HCT116 (cell line): ENCODE measurements around the gene ZNF683. TPM values are rescaled to one million over a fixed set of nuclear protein-coding genes. Genes with fewer than 3 reads are reported as not detected.

Experiments
- ATAC-seq: fragments of 200-7000 bp; cut with Tn5 transposase; 2 replicates; pipeline ENCODE4 v1.9.1; 2020; ENCODE audit warnings: mild to moderate bottlenecking, moderate library complexity
- BruUV-seq: library from RNA; stranded (reverse); fragments of 400-500 nt; replicated peaks from 2 replicates; lab custom pipeline; 2021; lab: Mats Ljungman, UMichigan
- CTCF ChIA-PET: fragments of 300-600 bp; sonication (Branson Sonifier 250); formaldehyde crosslinking; loops from one replicate; lab custom pipeline; 2021; ENCODE audit warnings: antibody characterized with exemption; lab: Charles Lee
- POLR2A ChIA-PET: fragments of 300-600, 350-600 bp; sonication (Branson Sonifier 250); formaldehyde crosslinking; loops from one replicate; lab custom pipeline; 2021; ENCODE audit warnings: antibody characterized with exemption; lab: Charles Lee
- RAD21 ChIA-PET, 2 experiments: fragments of 300-600 bp; sonication (Branson Sonifier 250); formaldehyde crosslinking; loops; one replicate each; lab custom pipeline; 2023; ENCODE audit warnings: low total read pairs in 2 of 2; ENCODE audit not compliant: uncharacterized antibody in 2 of 2, unreplicated experiment in 2 of 2, low non-redundant PET in 1 of 2; lab: Charles Lee
- DNase-seq: peaks from one replicate; pipeline ENCODE4 v3.0.0-alpha.2; 2010; ENCODE audit warnings: low read depth, low spot score
- H2AFZ ChIP-seq: fragments of 200-600 bp; shearing (Covaris generic), sonication (generic); 2 replicates; pipeline ENCODE4 v1.6.1; 2017; ENCODE audit warnings: low read depth, mixed run types, mixed read lengths, antibody characterized with exemption, low read length; ENCODE audit not compliant: poor library complexity, severe bottlenecking
- H3K27ac ChIP-seq: 2 replicates; pipeline ENCODE4 v1.5.1; 2012; ENCODE audit warnings: low read depth, low read length
- H3K27me3 ChIP-seq: fragments of 200-600 bp; sonication (generic); 2 replicates; pipeline ENCODE4 v1.6.1; 2016; ENCODE audit warnings: mixed run types, low read length, mixed read lengths; ENCODE audit not compliant: insufficient read depth
- H3K36me3 ChIP-seq, 2 experiments: fragments of 200-500 bp in 1 of 2; fragments of 200-600 bp in 1 of 2; sonication (Bioruptor generic) in 1 of 2; sonication (generic) in 1 of 2; 2 replicates each; pipeline versions ENCODE4 v1.5.1 to v1.6.1; 2014 to 2016; ENCODE audit warnings: low read length in 2 of 2, inconsistent platforms in 1 of 2, mixed read lengths in 1 of 2, mixed run types in 1 of 2; ENCODE audit not compliant: insufficient read depth in 2 of 2, control insufficient read depth in 1 of 2
- H3K4me1 ChIP-seq, 2 experiments: fragments of 200-600 bp in 1 of 2; sonication (generic) in 1 of 2; 2 replicates each; pipeline versions ENCODE4 v1.5.1 to v1.6.1; 2012 to 2017; ENCODE audit warnings: low read length in 2 of 2, inconsistent platforms in 1 of 2, mild to moderate bottlenecking in 1 of 2, mixed read lengths in 1 of 2, mixed run types in 1 of 2, moderate library complexity in 1 of 2; ENCODE audit not compliant: insufficient read depth in 2 of 2, control insufficient read depth in 1 of 2
- H3K4me2 ChIP-seq: fragments of 200-600 bp; sonication (generic); 2 replicates; pipeline ENCODE4 v1.6.1; 2017; ENCODE audit warnings: mixed run types, low read length, mixed read lengths
- H3K4me3 ChIP-seq, 2 experiments: fragments of 200-600 bp in 1 of 2; sonication (generic) in 1 of 2; replicated peaks in 1 of 2; 2 replicates each; pipeline ENCODE4 v1.5.1; 2011 to 2016; ENCODE audit warnings: low read length in 2 of 2, control low read depth in 1 of 2, low read depth in 1 of 2, mild to moderate bottlenecking in 1 of 2, mixed read lengths in 1 of 2, mixed run types in 1 of 2
- H3K79me2 ChIP-seq: fragments of 200-600 bp; sonication (generic); 2 replicates; pipeline ENCODE4 v1.6.1; 2017; ENCODE audit warnings: mild to moderate bottlenecking, mixed run types, low read length, moderate library complexity, mixed read lengths; ENCODE audit not compliant: insufficient read depth
- H3K9ac ChIP-seq: fragments of 200-600 bp; sonication (generic); 2 replicates; pipeline ENCODE4 v1.6.1; 2016; ENCODE audit warnings: low read length, mixed read lengths
- H3K9me2 ChIP-seq: fragments of 200-600 bp; sonication (generic), shearing (Covaris generic); 2 replicates; pipeline ENCODE4 v1.6.1; 2017; ENCODE audit warnings: mixed run types, mild to moderate bottlenecking, moderate library complexity; ENCODE audit not compliant: insufficient read depth
- H3K9me3 ChIP-seq, 2 experiments: fragments of 200-500 bp in 1 of 2; fragments of 200-600 bp in 1 of 2; sonication (Bioruptor generic) in 1 of 2; sonication (generic) in 1 of 2; 2 replicates each; pipeline ENCODE4 v1.6.1; 2014 to 2017; ENCODE audit warnings: low read length in 2 of 2, mixed read lengths in 2 of 2, inconsistent platforms in 1 of 2, low read depth in 1 of 2, mild to moderate bottlenecking in 1 of 2, mixed run types in 1 of 2, moderate library complexity in 1 of 2; ENCODE audit not compliant: control insufficient read depth in 1 of 2, insufficient read depth in 1 of 2
- H4K20me1 ChIP-seq: fragments of 200-600 bp; sonication (generic), shearing (Covaris generic); 2 replicates; pipeline ENCODE4 v1.6.1; 2017; ENCODE audit warnings: mixed run types, mild to moderate bottlenecking, moderate library complexity; ENCODE audit not compliant: insufficient read depth
- CEBPB ChIP-seq: IDR thresholded peaks from 2 replicates; pipeline ENCODE4 v1.6.1; 2012; ENCODE audit warnings: low read depth
- CTCF ChIP-seq, 3 experiments: fragments of 200-600 bp in 1 of 3; sonication (generic) in 1 of 3; IDR thresholded peaks in 2 of 3; conservative IDR thresholded peaks in 1 of 3; 2 replicates each; pipeline ENCODE4 v1.5.1; 2012 to 2017; ENCODE audit warnings: low read depth in 2 of 3, low read length in 2 of 3, antibody characterized with exemption in 1 of 3, borderline replicate concordance in 1 of 3, control low read depth in 1 of 3, mild to moderate bottlenecking in 1 of 3, mixed read lengths in 1 of 3, mixed run types in 1 of 3, moderate library complexity in 1 of 3; ENCODE audit not compliant: insufficient read depth in 1 of 3
- ELF1 ChIP-seq: IDR thresholded peaks from 2 replicates; pipeline ENCODE4 v1.6.1; 2012; ENCODE audit warnings: low read depth, borderline replicate concordance
- EZH2 ChIP-seq: fragments of 200-600 bp; sonication (generic); IDR thresholded peaks from 2 replicates; pipeline ENCODE4 v1.6.1; 2017; ENCODE audit warnings: antibody characterized with exemption, mixed run types
- EZH2phosphoT487 ChIP-seq: fragments of 200-600 bp; IDR thresholded peaks from 2 replicates; pipeline ENCODE4 v1.6.1; 2018; ENCODE audit warnings: antibody characterized with exemption, borderline replicate concordance
- FOSL1 ChIP-seq: IDR thresholded peaks from 2 replicates; pipeline ENCODE4 v1.6.1; 2012; ENCODE audit warnings: low read depth
- MAX ChIP-seq: IDR thresholded peaks from 2 replicates; pipeline ENCODE4 v1.6.1; 2012
- POLR2A ChIP-seq: IDR thresholded peaks from 2 replicates; pipeline ENCODE4 v1.7.0; 2011; ENCODE audit warnings: borderline replicate concordance; ENCODE audit not compliant: insufficient read depth, insufficient read length; ENCODE audit errors: extremely low read depth
- RAD21 ChIP-seq: IDR thresholded peaks from 2 replicates; pipeline ENCODE4 v1.6.1; 2012; ENCODE audit warnings: low read depth, mild to moderate bottlenecking
- REST ChIP-seq: IDR thresholded peaks from 2 replicates; pipeline ENCODE4 v1.6.1; 2012; ENCODE audit warnings: low read depth
- SIN3A ChIP-seq: IDR thresholded peaks from 2 replicates; pipeline ENCODE4 v1.6.1; 2012; ENCODE audit warnings: low read depth
- SP1 ChIP-seq: IDR thresholded peaks from 2 replicates; pipeline ENCODE4 v1.6.1; 2012; ENCODE audit warnings: low read depth
- SRF ChIP-seq: IDR thresholded peaks from 2 replicates; pipeline ENCODE4 v1.6.1; 2012; ENCODE audit warnings: low read depth
- TCF7L2 ChIP-seq: IDR thresholded peaks from 2 replicates; pipeline ENCODE4 v1.7.0; 2011; ENCODE audit warnings: borderline replicate concordance, inconsistent platforms; ENCODE audit not compliant: insufficient read depth, insufficient read length; ENCODE audit errors: extremely low read depth
- YY1 ChIP-seq: IDR thresholded peaks from 2 replicates; pipeline ENCODE4 v1.6.1; 2011; ENCODE audit warnings: low read length, low read depth, moderate library complexity, mild to moderate bottlenecking; ENCODE audit not compliant: insufficient replicate concordance; ENCODE audit errors: extremely low read depth
- ZFX ChIP-seq: fragments of 450-650 bp; IDR thresholded peaks from 2 replicates; pipeline ENCODE4 v1.6.1; 2017
- ZNF274 ChIP-seq: fragments of 200-500 bp; sonication (Bioruptor generic); IDR thresholded peaks from 2 replicates; pipeline ENCODE4 v1.6.1; 2014; ENCODE audit warnings: mild to moderate bottlenecking, low read depth, low read length, inconsistent platforms
- intact Hi-C: fragments of 100-400 bp; cut with micrococcal nuclease; formaldehyde crosslinking; loops from 2 replicates; pipeline ENCODE4 v1.10.0; 2022
- total RNA-seq: library from RNA; stranded (reverse); gene quantifications from one replicate; pipeline ENCODE4 v1.2.1, GENCODE V29; 2021; ENCODE audit not compliant: unreplicated experiment

Gene ZNF683
- total RNA-seq, 1 experiment from 2014 or later, result not detected

- ATAC-seq, result peak; percentile 64
- Histone ChIP-seq H3K4me2 (no peak overlapping the region), H2AFZ (no peak overlapping the region), H3K9me3 (no peaks in the 10 kb centered on the region), H3K27ac (no peak overlapping the region), H3K9ac (no peak overlapping the region), H3K27me3 (no peaks in the 10 kb centered on the region)
- POLR2A ChIA-PET, result no interaction called here
- TF ChIP-seq SRF, result no peak
- TF ChIP-seq RAD21, result no peak
- TF ChIP-seq ELF1, result no peak
- no peak for TF ChIP-seq REST
- no peak for TF ChIP-seq EZH2phosphoT487
- TF ChIP-seq EZH2, result no peak
- no peak for TF ChIP-seq CTCF (IDR thresholded peaks at IDR 0.05 in 2 of 3, conservative IDR thresholded peaks at IDR 0.05 in 1 of 3; ENCODE audit: borderline replicate concordance in 1 of 3, insufficient read depth in 1 of 3, low read depth in 2 of 3, low read length in 2 of 3)
- no peak for TF ChIP-seq ZFX
- TF ChIP-seq SIN3A, result no peak
- TF ChIP-seq MAX, result no peak
- TF ChIP-seq YY1, result no peak
- TF ChIP-seq POLR2A, result no peak
- no peak for TF ChIP-seq ZNF274
- TF ChIP-seq SP1, result no peak
- TF ChIP-seq CEBPB, result no peak
- TF ChIP-seq FOSL1, result no peak
- no peak for TF ChIP-seq TCF7L2
- TF ChIP-seq, all 23 proteins: peak for 0
- ChIA-PET RAD21 (no interaction called here), CTCF (no interaction called here)
- H3K9me2 ChIP-seq, result no peaks in the 10 kb centered on the region
- H3K4me1 ChIP-seq, result peaks cover 2 to 6% of the 10 kb centered on the region in 2 experiments; a peak in 3 of 4 replicates
- H3K79me2 ChIP-seq, result no peaks in the 10 kb centered on the region
- H4K20me1 ChIP-seq, result no peaks in the 10 kb centered on the region
- intact Hi-C loops, result no loop called here
- no peak overlapping the region for H3K4me3 ChIP-seq
- no TSS peak for BruUV-seq
- no peak for DNase-seq
- no peaks in the 10 kb centered on the region for H3K36me3 ChIP-seq
Observed at GRCh38 chr1:26344147-26344920, 28.2 kb downstream of the ZNF683 start.
